NCI-H1436 treated with DMSO at 0.1 percent for 48 hours (cell line): ENCODE data around the gene FUT3.
"Not testable (repeated sequence)": the region's sequence is repeated elsewhere in the genome, so short reads cannot be mapped to it uniquely, and the experiment has no call there.

Experiments used
- DNase-seq: peaks from one replicate; lab custom pipeline; 2025; lab: John Stamatoyannopoulos, UW

Gene FUT3

DNA sequence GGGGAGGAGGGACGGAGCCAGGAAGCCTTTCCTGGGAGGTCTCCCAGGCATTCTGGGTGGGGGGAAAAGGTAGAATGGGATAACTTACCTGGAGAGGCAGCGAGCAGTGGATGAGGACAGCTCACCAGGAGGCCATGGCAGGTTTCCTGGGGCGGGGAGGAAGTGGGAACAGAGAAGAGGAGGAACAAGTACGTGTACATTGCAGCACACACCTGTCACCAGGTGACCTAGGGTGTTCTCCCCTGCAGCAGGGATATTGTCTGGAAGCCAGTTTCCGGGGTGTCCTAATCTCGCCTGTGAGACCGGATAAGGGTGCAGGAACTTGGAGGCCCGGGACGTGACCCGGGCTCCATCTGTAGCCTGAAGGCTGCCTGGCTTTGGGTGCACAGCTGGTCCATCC, at the start of gene FUT3:
Gene FUT3 (minus strand): TSS at position 148 of the 400 bp plus-strand sequence.
- DNase-seq = no peak

DNA sequence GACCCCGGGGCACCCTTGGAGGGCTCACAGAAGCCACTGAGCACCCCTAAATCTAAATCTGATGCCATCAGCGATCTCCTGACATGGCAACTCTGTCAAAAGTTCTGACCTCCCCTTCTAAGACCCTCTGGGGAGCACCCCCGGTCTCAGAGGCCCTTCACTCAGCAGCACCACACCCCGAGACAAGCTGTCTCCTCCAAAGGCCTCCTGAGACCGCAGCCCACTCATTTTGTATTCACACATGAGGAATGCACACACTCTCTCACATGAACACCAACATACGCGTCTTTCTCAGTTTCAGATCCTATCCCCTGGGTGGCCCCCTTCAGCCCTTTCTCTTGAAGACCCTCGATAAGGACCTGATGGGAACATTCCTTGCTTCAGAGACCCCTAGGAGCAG, 49.7 kb upstream of the FUT3 start:
- DNase-seq = no peak

DNA sequence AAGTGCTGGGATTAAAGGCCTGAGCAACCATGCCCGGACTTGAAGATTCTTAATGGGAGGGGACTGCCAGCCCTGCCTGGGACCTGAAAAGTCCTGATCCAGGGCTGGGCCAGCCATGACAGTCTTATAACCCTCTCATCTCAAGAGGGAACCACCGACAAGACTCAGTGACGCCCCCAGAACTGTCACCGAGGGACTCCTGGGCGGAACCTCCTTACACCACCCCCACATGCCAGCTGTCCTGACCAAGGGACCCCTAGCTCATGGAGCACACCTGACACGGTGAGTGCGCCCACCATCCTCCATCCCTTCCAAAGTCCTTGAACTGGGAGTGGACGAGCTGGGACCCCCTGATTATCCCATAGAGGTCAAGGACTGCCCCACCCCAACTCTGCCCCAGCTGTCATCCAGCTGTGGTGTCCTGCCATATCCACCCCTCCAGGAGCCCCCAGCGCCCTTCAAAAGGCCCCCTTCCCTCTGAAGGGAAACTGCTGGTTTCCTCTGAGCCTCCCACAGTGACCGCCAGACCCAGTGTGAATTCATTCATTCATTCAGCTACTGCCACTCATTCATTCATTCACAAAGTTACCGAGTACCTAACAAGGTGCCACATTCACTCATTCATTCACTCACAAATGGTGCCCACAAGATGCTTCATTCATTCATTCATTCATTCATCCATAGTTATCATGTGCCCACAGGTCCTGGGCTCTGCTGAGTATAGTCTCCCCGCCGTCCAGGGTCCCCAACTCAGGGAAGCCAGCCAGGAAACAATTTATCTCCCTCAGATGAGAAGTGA, 48.7 kb upstream of the FUT3 start:
- DNase-seq = no peak

DNA sequence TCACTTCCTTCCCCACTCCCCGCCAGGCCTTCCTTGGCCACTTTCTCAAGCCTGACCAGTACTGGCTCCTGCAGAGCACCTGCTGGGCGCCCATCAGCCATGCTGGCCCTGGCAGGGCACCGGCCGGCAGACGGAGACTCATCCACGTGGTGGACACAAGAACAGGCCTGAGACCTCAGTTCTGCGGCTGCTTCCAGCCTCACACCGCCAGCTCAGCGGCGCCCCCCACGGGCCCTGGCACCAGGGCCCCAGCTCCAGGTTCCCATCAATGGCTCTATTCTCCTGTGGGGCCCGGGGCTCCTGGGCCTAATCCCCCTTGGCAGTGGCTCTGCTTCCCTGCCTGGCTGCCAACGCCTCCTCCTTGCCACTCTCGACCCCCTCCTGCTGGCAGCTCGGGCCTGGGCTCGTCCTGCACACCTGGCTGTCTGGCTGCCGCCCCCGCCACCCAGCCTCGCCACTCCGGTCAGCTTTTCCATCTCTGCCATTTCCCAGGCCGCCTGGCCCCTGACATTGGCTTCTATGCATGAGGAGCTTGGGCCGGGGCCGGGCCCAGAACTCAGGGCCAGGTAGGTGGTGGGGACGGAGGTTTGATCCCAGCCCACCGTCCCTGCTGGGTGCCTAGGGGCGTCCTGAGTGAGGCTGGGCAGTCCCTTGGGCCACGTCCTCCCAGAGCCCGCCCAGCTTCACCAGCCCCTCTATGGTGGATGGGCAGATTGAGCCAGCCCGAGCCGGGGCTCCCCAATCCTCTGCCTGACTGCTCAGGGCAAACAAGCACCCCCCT, 46.1 kb upstream of the FUT3 start:
- no peak for DNase-seq

DNA sequence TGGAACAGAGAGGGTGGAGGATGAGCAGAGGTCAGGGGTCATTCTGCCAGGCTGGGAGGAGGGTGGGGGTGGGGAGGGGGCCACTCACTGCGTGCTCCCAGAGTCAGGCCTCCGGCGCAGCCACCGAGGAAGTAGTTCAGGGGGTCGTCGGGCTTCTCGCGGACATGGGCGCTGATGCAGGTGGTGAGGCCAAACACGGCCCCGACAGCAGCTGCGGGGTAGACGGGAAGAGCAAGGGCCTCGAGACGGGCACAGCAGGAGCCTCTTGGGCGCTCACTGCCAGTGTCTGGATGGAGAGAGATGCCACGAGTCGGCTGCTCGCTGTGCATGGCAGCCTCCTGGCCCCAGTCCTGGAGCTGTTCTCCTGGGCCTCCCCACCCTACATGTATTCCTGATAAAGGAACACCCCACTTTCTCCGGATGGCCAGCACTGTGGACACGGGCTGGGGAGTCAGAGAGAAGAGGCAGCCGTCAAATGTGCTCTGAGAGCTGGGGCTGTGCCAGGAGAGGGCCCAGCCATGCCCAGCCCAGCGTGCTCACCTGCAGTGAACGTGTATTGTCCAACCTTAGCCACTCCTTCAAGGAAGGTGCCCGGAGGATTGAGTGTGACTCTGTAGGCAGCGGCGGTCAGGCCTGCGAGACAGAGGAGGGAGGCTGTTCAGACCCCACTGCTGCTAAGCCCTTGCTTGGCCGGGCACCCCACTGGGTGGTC, 45.3 kb upstream of the FUT3 start:
- no peak for DNase-seq

DNA sequence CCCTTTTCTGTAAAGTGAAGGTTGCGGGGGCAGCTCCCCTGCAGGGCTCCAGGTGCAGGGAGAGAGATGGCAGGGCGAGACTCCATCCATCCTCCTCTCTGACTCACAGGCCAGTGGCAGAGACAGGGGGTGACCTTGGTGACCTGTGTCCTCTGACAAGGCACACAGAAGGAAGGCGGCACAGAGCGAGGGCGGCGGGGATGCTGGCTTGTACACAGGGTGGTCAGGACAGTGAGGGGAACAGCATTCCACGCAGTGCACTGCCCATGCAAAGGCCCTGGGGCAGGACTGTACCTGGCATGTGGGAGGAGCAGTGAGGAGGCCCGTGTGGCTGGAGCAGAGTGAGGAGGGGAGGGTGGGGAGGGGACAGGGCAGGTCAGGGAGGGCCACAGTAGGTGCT, 44.6 kb upstream of the FUT3 start:
- DNase-seq = no peak

DNA sequence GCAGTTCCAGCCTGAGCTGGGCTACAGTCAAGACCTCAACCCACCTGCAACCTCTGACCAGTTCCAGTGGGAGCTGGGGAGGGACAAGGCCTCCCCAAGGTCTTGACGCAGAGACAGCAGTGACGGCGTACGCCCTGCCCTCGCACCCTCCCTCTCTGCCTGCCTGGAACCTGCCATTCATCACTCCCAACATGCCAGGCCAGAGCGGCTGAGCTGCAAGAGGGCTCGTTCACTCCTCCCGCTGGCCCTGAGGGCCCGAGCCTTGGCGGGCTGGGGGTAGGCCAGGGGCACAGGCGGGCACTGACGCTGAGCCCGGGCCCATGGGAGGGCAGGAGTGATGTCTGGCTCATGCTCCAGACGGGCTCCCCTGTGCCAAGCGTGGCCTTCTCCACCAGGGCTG, 44.2 kb upstream of the FUT3 start:
- no peak for DNase-seq

DNA sequence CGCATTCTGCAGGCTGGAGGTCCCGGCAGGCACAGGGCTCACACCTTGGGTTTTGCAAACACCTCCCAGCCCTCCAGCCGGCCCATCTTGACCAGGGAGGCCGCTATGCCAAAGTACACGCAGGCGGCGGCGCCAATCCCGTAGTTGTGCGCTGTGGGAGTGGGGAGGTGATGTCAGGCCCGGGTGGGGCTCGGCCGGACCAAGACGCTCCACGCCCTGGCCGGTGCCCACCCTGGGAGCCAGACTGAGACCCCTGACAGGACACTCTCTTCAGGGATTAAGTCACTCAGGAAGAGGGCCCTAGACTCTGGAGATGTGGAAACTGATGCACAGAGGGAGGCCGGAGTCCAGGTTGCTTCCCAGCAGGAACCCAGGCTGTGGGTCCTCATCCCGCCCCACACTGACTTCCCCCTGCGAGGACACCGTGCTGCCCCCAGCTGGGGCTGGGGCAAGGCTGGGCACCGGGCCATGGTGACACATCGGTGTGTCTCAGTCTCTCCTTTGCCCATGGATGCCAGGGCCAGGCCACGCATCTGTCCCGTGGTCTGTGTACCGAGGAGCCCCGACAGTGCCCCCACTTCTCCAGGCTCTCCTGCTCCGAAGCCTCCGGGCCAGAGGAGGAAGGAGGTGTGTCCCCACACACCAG, 43.6 kb upstream of the FUT3 start:
- DNase-seq = no peak

DNA sequence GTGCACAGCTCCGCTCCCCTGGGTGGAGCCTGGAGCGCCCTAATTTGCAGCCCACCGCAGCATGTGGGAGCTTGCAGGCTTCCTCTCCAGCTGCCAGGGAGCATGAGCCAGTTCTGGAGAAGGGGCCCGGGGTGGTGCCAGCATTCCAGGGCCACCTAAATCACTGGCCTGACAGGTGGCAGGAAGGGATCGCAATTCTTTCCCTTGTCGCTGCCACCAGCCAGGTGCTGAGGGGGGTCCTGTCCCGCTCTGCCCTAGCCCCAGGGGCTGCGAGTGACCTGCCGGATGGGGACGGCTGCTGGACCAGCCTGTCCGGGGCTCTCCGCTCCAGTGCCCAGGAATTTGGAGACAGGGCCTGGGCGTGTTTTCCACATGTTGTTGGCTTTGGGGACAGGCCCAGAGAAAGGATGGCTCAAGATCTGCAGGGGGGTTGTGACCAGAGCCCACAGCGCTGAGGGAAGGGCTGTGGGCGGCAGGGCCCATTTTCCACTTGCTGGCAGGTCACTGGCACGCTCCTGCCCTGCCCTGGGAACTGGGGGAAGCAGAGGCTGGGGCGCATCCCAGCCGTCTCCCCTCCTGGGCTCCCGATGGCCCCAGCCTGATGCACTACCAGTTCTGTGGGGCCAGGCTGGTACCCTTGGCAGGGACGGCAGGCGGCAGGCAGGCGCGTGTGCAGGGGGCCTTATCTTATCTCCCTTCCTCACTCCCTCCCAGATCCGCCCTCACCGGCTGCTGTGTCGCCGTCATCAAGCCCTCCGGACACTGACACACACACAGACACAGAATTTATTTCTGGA, 42.9 kb upstream of the FUT3 start:
- no peak for DNase-seq

DNA sequence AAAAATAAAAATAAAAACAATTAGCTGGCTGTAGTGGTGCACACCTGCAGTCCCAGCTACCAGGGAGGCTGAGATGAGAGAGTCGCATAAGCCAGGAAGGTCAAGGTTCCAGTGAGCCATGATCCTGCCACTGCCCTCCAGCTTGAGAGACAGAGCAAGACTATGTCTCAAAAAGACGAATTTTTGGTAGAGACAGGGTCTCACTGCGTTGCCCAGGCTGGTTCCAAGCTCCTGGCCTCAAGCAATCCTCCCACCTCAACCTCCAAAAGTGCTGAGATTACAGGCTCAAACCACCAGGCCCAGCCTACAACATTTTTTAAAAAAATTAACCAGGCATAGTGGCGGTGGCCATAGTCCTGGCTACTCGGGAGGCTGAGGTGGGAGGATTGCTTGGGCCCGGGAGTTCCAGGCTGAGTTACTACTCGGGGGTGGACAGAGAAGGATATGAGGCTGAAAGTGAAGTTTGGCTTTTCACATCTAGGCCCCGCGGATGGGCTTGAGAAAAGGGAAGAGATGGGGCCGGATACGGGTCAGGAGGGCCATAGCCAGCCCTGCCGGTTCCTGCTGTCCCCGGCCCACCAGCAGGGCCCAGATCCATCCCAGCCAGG, 42.2 kb upstream of the FUT3 start:
- DNase-seq = no peak

DNA sequence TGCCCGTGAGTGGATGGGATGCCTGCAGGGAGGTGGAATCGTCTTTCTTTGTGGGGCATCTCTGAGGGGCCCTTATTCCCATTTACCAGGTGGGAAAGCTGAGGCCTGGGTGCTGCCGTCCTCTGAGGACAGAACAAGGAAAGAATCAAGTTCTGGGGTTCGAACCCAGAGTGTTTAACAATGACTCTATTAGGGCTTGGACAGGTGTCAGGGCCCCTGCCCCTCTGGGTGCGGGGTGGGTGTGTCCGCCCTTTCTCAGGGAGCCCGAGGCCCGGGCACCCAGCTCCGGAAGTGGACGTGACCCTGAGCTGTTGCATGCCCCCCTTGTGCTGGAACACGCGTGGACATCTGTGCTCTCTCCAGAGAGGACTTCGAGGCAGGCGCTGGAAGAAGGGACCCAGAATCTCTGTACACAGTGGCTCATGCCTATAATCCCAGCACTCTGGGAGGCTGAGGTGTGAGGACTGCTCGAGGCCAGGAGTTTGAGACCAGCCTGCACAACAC, 41.6 kb upstream of the FUT3 start:
- no peak for DNase-seq

DNA sequence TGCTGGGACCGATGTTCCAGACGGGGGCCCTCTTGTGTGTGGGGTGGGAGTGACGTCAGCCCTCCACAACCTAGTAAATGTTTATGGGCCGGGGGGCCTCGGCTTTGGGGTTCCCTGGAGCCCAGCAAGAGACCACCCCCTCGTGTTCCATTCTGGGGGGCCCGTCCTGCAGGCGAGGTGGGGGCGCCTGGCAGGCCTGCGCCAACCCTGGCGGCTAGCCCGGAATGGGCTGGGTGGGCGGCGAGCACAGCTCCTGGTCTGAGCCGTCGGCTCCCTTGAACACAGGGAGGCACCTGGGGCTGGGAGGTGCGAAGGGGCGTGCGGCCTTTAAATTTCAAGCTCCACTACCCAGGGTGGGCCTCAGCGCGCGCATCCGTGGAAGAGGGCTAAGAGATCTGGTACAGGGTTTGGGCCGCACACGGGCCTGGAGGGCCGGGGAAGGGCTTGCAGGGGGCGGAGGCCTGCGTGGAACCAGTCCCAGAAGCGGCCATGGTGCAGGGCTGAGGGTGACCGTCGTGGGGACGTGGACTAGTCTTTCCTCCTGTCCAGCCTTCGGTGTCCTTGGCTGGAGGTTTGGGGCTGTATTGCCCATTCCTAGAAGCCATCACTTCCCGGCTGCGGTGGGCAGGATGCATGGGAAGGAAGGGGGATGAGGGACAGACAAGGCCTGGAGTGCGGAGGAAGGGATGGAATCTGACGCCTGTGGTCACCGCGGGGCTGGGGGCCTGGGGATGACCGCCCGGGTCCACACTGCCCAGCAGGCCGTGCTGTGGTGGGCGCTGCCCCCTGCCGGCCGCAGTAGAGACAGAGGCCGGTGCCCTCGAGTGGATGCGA, 40.9 kb upstream of the FUT3 start:
- DNase-seq = no peak

DNA sequence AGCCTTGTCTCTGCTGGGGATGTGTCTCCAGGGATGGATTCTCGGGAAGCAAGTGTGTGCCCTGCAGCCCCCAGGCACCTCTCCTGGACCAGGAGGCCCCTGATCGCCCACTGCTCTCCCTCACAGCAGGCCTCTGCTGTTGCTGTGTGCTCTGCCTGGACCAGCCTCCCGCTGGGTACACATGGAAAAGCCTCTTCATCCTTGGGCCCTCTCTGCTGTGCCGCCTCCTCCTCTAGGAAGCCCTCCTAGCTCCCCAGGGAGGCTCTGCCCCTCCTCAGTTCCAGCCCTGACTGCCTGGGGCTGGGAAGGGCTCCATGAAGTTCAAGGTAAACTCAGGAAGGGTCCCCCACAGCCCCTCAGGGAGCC, 40.3 kb upstream of the FUT3 start:
- no peak for DNase-seq

DNA sequence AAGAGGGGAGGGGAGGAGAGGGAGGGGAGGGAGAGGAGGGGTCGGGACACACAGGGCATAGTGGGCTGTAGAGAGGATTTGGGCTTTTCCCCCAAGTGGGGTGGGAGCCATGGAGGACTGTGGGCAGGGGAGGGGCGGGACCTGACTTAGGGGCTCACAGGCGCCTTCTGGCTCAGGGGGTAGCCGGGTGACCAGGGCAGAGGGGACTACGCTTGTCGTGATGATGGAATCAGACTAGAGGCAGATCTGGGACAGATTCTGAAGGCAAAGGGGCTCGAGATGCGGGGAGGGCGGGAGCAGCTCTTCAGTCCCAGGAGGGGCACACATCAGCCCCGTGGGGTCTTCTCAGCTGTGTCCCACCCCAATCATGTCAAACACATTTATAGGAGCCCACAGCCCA, 38.9 kb upstream of the FUT3 start:
- no peak for DNase-seq

DNA sequence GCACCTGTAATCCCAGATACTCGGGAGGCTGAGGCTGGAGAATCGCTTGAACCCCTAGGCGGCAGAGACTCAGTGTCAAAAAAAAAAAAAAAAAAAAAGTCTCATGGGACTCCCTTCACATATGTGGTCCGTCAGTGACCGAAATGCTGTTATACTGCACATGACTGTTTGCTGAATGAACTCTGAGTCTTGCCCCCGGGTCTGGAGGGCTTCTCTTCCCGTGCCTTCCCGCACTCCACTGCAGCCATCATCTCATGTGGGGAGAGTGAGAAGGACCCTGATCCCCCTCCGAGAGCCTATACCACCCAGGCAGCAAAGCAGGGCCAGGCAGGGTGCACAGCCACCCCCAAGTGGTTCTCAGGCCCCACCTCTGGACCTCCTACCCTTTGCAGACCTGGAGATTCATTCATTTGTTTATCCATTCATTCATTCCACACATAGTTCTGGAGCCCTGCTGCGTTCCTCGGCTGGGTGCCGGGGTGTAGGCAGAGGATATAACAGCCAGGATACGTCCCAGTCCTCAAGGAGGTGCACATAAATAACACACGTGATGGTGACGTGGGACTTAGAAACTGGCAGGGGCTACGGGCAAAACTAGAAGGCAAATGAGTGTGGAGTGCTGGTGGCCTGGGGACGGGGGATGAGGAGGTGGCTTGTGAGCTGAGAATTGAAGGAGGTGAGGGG, 38.2 kb upstream of the FUT3 start:
- DNase-seq = no peak

DNA sequence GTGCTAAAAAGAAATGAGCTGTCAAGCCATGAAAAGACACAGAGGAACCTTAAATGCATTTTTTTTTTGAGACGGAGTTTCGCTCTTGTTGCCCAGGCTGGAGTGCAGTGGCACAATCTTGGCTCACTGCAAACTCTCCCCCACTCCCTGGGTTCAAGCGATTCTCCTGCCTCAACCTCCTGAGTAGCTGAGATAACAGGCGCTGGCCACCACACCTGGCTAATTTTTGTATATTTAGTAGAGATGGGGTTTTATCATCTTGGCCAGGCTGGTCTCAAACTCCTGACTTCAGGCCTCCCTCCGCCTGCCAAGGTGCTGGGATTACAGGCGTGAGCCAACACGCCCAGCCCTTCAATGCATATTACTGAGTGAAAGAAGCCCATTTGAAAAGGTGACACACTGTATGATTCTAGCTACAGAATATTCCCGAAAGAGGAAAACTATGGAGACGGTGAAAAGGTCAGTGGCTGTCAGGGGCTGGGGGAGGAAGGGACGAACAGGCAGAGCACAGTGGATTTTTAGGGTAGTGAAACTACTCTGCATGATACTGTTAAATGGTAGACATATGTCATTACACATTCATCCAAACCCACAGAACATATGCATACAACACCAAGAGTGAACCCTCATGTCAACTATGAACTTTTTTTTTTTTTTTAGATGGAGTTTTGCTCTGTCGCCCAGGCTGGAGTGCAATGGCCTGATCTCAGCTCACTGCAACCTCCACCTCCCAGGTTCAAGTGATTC, 33.0 kb upstream of the FUT3 start:
- not testable (repeated sequence) for DNase-seq

DNA sequence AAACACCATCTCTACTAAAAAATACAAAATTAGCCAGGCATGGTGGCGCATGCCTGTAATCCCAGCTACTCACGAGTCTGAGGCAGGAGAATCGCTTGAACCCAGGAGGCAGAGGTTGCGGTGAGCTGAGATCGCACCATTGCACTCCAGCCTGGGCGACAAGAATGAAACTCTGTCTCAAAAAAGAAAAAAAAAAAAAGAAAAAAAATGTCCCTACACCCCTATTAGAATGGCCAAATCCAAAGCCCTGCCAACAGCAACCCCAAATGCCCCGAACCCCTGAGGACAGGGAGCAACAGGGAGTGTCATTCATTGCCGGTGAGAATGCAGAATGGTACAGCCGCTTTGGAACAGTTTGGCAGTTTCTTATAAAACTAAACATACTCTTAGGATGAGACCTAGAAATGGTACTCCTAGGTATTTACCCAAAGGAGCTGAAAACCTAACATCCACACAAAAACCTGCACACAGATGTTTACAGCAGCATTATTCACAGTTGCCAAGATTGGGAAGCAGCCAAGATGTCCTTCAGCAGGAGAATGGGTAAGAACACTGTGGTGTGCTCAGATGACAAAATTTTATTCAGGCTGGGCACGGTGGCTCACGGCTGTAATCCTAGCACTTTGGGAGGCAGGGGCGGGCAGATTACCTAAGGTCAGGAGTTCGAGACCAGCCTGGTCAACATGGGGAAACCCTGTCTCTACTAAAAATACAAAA, 32.1 kb upstream of the FUT3 start:
- not testable (repeated sequence) for DNase-seq

DNA sequence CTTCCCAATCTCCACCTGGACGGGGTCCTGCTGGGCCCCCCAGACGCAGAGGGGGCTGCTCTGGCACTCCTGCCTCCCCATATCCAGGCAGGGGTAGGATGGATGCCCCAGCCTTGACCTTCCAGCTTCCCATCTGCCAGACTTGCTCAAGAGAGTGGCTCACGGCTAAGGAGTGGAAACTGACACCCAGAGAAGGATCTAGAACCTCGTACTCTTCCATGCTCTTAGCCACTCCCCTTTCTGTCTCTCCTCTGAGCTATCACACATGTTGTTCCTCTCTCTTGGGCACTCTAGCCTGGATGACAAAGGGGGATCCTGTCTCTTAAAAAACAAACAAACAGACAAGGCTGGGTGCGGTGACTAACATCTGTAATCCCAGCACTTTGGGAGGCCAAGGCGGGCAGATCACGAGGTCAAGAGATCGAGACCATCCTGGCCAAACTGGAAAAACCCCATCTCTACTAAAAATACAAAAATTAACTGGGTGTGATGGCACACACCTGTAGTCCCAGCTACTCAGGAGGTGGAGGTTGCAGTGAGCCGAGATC, 31.2 kb upstream of the FUT3 start:
- no peak for DNase-seq
